ENCODE data around the gene LY6G5B.

The LY6G5B gene

DNA sequence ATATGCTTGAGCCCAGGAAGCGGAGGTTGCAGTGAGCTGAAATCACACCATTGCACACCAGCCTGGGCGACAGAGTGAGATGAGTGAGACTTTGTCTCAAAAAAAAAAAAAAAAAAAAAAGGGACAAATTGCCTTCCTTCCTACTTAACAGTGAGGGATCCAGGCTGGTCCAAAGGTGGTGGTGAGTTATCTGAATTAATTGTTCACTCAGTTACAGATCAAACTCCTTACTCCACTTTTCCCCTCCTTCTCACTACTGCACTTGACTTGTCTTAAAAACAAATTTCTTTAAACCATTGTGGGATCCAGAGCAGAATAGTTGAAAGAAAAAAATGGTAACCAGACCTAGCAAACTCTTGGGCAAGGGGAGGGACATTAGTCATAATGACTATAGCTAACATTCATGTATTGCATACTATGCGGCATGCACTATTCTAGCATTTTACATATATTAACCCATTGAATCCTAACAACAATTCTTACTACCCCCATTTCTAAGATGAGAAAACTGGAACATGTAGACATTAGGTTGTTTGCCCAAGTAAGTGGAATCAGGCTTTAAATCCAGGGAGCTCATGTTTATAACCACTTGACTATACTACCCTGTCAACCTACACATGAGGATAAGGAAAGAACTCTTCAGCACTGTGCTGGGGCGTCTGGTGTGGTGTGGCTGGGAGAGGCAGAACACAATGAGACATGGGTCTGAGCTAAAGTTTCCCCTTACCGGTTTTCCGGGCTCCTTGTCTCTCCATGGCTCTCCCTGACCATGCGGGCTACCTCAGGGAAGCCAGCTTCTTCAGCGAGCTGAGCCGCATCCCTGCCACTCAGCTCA lies 6.4 kb upstream of the LY6G5B start:
- H3K4me3 ChIP-seq (ENCODE audit: low read length), result peak overlapping the region; percentile 98
- TF ChIP-seq, protein P1, sequence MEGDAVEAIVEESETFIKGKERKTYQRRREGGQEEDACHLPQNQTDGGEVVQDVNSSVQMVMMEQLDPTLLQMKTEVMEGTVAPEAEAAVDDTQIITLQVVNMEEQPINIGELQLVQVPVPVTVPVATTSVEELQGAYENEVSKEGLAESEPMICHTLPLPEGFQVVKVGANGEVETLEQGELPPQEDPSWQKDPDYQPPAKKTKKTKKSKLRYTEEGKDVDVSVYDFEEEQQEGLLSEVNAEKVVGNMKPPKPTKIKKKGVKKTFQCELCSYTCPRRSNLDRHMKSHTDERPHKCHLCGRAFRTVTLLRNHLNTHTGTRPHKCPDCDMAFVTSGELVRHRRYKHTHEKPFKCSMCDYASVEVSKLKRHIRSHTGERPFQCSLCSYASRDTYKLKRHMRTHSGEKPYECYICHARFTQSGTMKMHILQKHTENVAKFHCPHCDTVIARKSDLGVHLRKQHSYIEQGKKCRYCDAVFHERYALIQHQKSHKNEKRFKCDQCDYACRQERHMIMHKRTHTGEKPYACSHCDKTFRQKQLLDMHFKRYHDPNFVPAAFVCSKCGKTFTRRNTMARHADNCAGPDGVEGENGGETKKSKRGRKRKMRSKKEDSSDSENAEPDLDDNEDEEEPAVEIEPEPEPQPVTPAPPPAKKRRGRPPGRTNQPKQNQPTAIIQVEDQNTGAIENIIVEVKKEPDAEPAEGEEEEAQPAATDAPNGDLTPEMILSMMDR (conservative IDR thresholded peaks at IDR 0.05; ENCODE audit: low read length), result no peak
- DNase-seq (ENCODE audit: low read depth), result no peak

DNA sequence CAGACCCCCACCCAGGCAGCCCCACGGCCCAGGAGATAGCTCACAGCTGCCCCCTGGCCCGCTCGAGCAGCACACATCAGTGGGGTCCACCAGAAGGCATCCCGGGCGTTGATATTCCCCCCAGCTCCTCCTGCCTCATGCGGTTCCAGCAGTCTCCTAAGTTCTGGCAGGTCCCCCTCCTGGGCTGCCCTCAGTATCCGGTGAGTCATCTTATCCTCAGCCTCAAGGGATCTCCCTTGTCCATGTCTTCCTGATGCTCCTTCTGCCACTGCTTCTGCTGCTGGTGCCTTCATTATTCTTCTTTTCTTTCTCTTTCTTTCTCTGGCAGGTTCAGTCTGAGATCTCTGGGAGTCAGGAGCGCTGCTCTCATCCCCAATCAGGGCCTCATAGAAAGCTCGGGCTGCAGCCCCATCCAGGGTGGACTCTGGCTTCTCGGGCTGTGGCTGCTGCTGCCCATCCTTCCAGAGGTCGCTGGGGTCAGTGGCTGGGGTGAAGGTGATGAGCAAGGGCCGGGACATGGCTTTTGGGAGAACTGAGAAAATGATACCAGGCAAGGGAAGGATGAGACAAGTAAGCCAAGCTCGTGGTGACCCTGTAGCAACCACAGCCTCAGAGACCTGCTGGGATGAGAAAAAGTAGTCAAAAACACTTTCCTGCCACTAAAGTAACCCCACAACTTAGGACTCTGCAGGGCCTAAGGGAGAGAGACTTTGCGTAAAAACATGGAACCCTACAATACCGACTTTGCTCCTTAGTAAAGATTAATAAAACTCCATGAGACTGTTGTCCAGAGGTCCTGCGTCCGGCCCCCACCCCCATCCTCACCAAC lies 5.6 kb upstream of the LY6G5B start:
- TF ChIP-seq, protein P1 (conservative IDR thresholded peaks at IDR 0.05; ENCODE audit: low read length), result no peak
- peak; percentile 80 for DNase-seq (ENCODE audit: low read depth)
- peak overlapping the region; percentile 98 for H3K4me3 ChIP-seq (ENCODE audit: low read length)

DNA sequence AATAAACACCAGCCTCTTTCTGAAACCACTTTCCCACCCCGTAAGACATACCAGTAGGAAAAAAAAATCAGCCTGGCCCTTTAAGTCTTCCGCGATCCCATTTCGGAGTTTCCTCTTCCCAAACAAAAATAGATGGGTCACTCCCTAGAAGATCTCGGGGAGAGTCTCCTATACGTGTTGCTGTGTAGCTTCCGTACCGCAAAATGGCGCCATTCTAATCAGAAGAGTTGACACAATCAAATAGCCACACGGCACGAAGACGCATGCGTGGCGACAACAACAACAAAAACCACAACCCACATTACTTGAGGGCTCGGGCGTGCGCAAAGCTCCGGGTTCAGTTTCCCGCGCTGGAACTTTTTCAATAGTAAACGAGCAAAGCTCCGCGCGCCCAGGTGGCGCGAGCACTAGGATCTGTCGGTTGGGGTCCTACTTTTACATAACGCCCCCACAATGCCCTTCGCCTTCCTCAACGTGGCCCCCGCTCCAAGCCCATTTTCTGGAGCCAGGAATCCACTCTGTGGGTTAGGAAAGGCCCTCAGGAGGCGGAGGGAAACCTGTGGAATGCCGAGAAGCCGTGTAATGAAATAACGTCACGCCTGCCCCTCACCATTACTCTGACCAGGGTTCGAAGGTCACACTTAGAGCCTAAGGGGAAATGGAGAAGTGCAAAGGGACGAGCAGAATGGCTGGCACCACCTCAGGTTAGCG lies 4.8 kb upstream of the LY6G5B start, which contains the start of gene GPANK1:
GPANK1 (minus strand) TSS at position 208 of the 711 bp plus-strand sequence. CDS start 519 bp downstream, outside the sequence.
- peak within 1 kb of the TSS; percentile 98 for H3K4me3 ChIP-seq (ENCODE audit: low read length)
- TF ChIP-seq, protein P1 (conservative IDR thresholded peaks at IDR 0.05; ENCODE audit: low read length), result no peak
- peak; percentile 95 for DNase-seq (ENCODE audit: low read depth)

DNA sequence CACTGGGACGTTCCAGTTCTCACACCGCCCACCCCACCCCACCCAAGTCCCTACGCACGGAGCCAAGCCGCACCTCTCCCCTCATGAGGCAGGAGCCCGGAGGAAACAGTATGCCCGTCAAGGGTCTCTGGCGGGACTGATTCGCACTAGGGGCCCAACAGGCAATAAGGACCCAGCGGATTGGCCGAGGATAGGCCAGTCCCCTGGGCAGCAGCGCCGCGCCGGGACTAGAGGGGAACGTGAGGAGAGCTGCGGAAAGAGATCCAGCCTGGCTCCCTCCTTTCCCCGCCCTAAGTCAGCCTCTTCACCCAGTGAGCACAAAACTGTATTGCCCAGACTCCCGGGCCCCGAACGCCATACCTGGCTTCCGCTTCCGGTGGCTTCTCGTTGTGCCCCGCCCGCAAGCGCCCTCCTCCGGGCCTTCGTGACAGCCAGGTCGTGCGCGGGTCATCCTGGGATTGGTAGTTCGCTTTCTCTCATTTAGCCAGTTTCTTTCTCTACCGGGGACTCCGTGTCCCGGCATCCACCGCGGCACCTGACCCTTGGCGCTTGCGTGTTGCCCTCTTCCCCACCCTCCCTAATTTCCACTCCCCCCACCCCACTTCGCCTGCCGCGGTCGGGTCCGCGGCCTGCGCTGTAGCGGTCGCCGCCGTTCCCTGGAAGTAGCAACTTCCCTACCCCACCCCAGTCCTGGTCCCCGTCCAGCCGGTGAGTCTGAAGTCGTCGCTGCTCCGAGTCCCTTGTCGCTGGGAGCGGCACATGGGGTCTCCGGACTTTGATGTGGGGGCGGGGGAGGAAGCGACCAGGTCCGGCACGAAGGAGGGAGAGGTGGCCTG lies 4.1 kb upstream of the LY6G5B start, which contains the start of gene CSNK2B:
CSNK2B (plus strand) TSS at position 580 of the 836 bp plus-strand sequence. CDS start 752 bp downstream, outside the sequence.
- H3K4me3 ChIP-seq (ENCODE audit: low read length), result peak within 1 kb of the TSS; percentile 98
- peak; percentile 96 for DNase-seq (ENCODE audit: low read depth)
- TF ChIP-seq, protein P1 (conservative IDR thresholded peaks at IDR 0.05; ENCODE audit: low read length), result no peak; the same call in 1 of the 2 replicates

DNA sequence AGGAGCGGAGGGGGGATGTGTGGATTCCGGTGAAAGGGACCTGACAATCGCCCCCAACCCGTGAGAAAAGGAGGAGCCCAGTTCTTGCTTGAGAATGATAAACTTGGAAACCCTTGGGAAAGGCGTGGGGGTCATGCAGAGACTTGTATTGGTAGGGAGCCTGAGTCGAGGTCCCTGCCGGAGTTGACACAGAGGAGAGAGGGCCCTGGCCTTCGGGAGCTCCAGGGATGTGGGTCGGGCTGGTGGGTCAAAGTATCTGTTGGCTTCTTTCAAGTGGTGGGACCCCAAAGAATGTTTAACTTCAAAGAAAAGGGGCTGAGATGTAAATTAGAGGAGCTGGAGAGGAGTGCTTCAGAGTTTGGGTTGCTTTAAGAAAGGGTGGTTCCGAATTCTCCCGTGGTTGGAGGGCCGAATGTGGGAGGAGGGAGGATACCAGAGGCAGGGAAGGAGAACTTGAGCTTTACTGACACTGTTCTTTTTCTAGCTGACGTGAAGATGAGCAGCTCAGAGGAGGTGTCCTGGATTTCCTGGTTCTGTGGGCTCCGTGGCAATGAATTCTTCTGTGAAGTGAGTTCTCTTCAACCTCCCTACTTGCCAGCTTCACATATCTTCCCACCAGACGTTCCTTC lies 3.3 kb upstream of the LY6G5B start:
- peak overlapping the region; percentile 98 for H3K4me3 ChIP-seq (ENCODE audit: low read length)
- TF ChIP-seq, protein P1 (conservative IDR thresholded peaks at IDR 0.05; ENCODE audit: low read length), result no peak
- DNase-seq (ENCODE audit: low read depth), result no peak

Data from AG10803 (cell line).